Dermis blood vessel endothelial cell (primary cell): Measurements from ENCODE around the gene KCNQ1OT1. TPM values are rescaled to one million over a fixed set of nuclear protein-coding genes. Genes with fewer than 3 reads are reported as not detected.
"Not testable (repeated sequence)": the region's sequence is repeated elsewhere in the genome, so short reads cannot be mapped to it uniquely, and the experiment has no call there.

Experiments
- DNase-seq: peaks from one replicate; pipeline ENCODE4 v3.0.0; 2010
- total RNA-seq: library from RNA; depleted of rRNA; stranded (reverse); fragments of >200 nt; gene quantifications from 2 replicates; pipeline ENCODE4 v1.2.3, GENCODE V29; 2014

The KCNQ1OT1 gene
- total RNA-seq, 1 donor from 2014 or later = 1.5 TPM

- DNase-seq = no peak
These were observed 48.7 kb downstream of the KCNQ1OT1 start for GRCh38 chr11:2651054-2651617.

- DNase-seq = no peak
These were observed 49.4 kb downstream of the KCNQ1OT1 start for GRCh38 chr11:2650343-2650867.

- no peak for DNase-seq
These were observed 49.9 kb downstream of the KCNQ1OT1 start for GRCh38 chr11:2649848-2650247.

GRCh38 chr11:2649400-2649799, 50.4 kb downstream of the KCNQ1OT1 start:
- no peak for DNase-seq

- DNase-seq = no peak
These were observed 51.8 kb downstream of the KCNQ1OT1 start for GRCh38 chr11:2647953-2648352.

- DNase-seq = no peak
These were observed 52.6 kb downstream of the KCNQ1OT1 start for GRCh38 chr11:2647167-2647566.

- no peak for DNase-seq
These were observed 54.0 kb downstream of the KCNQ1OT1 start for GRCh38 chr11:2645779-2646118.

GRCh38 chr11:2644844-2645778, 54.7 kb downstream of the KCNQ1OT1 start:
- no peak for DNase-seq

- DNase-seq = no peak
These were observed 56.0 kb downstream of the KCNQ1OT1 start for GRCh38 chr11:2643746-2644145.

- no peak for DNase-seq
These were observed 58.2 kb downstream of the KCNQ1OT1 start for GRCh38 chr11:2641623-2642022.

- not testable (repeated sequence) for DNase-seq
These were observed 60.0 kb downstream of the KCNQ1OT1 start for GRCh38 chr11:2639763-2640162.

- no peak for DNase-seq
These were observed 68.6 kb downstream of the KCNQ1OT1 start for GRCh38 chr11:2631161-2631560.

GRCh38 chr11:2630679-2631078, 69.1 kb downstream of the KCNQ1OT1 start:
- no peak for DNase-seq

GRCh38 chr11:2625183-2625582, 74.6 kb downstream of the KCNQ1OT1 start:
- no peak for DNase-seq

- DNase-seq = no peak
These were observed 77.9 kb downstream of the KCNQ1OT1 start for GRCh38 chr11:2621894-2622293.

- no peak for DNase-seq
These were observed 86.8 kb downstream of the KCNQ1OT1 start for GRCh38 chr11:2612884-2613571.

- DNase-seq = no peak
These were observed 90.4 kb downstream of the KCNQ1OT1 start for GRCh38 chr11:2609345-2609744.

- peak; percentile 12 for DNase-seq
These were observed 100.1 kb downstream of the KCNQ1OT1 start for GRCh38 chr11:2599561-2600189.

GRCh38 chr11:2595204-2595603, 104.6 kb downstream of the KCNQ1OT1 start:
- no peak for DNase-seq

- no peak for DNase-seq
These were observed 105.5 kb downstream of the KCNQ1OT1 start for GRCh38 chr11:2594267-2594666.

- DNase-seq = no peak
These were observed 106.3 kb downstream of the KCNQ1OT1 start for GRCh38 chr11:2593393-2593950.

GRCh38 chr11:2592559-2593392, 107.0 kb downstream of the KCNQ1OT1 start:
- no peak for DNase-seq
